Activated CD8-positive, alpha-beta memory T cell treated with anti-CD3 and anti-CD28 coated beads, Interleukin-2, amount 50 U/mL, for 24 hours (primary cell): ENCODE data around the gene ATG14.
"Not testable (repeated sequence)": the region's sequence is repeated elsewhere in the genome, so short reads cannot be mapped to it uniquely, and the experiment has no call there.

ENCODE experiments used
- DNase-seq: peaks from one replicate; pipeline ENCODE4 v3.0.0-alpha.2; 2020; ENCODE audit errors: extremely low read depth

Gene ATG14, protein sequence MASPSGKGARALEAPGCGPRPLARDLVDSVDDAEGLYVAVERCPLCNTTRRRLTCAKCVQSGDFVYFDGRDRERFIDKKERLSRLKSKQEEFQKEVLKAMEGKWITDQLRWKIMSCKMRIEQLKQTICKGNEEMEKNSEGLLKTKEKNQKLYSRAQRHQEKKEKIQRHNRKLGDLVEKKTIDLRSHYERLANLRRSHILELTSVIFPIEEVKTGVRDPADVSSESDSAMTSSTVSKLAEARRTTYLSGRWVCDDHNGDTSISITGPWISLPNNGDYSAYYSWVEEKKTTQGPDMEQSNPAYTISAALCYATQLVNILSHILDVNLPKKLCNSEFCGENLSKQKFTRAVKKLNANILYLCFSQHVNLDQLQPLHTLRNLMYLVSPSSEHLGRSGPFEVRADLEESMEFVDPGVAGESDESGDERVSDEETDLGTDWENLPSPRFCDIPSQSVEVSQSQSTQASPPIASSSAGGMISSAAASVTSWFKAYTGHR

DNA sequence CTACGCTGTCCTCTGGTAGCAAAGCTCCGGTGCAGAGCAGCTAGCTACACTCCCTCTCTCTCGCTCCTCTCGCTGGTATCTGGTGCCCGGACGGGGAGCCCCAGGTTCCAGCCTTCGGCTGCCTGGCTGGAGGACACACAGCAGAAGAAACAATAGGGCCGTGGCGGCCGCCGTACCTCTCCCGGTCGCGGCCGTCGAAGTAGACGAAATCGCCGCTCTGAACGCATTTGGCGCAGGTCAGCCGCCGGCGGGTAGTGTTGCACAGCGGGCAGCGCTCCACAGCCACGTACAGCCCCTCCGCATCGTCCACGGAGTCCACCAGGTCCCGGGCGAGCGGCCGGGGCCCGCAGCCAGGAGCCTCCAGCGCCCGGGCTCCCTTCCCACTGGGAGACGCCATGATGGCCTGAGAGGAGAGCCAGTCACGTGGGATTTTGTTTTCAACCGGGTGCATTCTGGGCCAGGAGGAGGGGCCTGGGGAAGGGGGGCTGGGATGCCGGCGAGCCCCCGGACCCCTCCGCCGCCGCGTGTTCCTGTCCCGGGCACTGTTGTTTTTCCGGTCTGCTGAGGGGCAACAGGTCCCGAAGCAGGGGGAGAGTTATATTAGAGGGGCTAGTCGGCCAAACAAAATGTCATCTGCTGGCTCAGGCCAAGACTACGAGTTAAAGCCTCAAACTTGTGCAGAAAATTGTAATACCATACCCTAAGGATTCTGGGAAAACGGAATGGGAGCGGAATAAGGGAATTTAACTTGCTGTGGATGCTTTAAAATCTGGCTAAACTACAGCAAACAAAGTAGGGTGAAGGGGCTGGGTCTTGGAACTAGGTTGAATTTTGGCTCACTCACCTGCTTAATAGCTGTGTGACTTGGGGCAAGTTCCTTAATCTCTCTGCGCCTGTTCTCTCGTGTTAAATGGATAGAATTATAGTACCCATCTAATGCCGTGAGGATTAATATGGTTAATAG lies at the start of gene ATG14:
ATG14 (minus strand) TSS at position 405 of the 964 bp plus-strand sequence; CDS start at position 397, 8 bp downstream.
- peak; percentile 39 for DNase-seq

DNA sequence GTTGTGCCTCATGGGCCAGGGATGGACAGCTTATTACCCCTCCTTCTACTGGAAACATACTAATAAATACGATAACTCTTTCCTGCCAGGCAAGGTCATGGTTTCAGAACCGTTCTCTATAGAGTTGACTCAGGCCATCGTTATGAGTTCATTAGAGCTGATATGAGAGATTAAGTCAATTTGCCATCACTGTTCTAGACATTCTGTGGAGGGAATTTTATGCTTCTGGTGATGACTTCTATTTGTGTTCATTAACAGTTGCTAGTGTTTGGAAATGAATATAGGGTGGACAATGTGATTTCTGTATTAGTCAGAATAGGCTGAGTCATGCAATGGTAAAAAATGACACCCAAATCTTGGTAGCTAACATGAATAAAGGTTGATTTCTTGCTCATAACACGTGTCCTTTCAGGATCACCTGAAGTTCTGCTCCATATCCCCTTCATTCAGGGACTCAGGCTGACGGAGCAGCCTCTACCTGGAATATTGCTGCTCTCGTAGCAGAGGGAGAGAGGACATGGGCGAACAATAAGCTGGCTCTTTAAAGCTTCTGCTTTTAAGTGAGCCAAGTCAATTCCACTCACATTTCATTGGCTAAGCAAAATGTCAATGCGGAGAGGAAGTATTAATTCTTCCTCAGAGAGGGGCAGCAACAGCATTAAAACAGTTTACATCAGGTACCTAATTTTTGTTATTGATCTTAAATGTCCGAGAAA lies 47.3 kb upstream of the ATG14 start:
- DNase-seq = no peak

DNA sequence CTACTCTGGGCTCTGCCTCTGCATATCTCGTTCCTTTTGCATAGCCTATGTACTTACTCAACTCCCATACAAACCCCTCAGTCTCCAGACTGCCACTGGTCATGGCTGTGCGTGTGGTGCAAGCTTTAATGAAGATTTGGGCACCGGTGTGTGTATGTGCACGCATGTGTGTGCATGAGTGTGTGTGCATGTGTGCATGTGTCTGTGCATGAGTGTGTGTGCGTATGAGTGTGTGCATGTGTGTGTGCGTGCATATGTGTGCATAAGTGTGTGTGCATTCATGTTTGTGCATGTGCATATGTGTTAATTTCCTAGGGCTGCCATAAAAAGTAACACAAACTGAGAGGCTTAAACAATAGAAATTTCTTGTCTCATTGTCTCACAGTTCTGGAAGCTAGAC lies 45.9 kb upstream of the ATG14 start:
- no peak for DNase-seq

DNA sequence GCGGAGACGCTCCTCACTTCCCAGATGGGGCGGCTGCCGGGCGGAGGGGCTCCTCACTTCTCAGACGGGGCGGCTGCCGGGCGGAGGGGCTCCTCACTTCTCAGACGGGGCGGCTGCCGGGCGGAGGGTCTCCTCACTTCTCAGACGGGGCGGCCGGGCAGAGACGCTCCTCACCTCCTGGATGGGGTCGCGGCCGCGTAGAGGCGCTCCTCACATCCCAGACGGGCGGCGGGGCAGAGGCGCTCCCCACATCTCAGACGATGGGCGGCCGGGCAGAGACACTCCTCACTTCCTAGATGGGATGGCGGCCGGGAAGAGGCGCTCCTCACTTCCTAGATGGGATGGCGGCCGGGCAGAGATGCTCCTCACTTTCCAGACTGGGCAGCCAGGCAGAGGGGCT lies 44.8 kb upstream of the ATG14 start:
- DNase-seq = not testable (repeated sequence)

DNA sequence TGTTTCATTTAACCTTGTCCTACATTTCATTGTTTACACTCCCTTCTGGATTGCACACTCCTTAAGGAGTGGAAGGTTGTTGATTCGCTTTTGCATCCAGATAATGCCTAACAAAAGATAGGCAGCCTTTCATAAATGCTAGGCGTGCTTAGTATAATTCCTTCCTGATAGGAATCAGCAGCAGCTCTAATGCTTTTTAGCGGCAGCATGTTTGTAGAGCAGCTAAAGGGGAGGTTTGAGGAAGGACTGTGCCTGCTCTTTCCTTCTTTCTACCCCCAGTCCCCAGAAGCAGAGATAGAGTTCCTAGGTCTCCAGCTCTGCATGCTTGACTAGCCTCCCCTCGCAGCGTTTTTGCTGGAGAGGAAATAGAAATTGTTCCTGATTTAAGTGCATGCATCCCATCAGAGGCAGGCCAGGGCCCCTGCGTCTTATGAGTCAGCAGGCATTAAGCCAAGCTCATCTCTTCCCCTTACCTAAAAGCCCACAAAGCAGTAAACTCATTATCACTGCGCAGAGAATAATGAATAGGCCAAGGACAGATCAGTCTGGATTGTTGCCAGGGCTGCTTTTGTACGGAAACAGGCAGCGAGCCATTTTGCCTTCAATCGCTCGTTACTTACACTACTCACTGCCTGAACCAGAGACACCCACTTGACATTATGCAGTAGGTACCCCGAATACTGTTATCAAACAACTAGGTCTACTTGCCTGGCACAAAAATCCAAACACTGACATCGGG lies 42.8 kb upstream of the ATG14 start:
- no peak for DNase-seq

DNA sequence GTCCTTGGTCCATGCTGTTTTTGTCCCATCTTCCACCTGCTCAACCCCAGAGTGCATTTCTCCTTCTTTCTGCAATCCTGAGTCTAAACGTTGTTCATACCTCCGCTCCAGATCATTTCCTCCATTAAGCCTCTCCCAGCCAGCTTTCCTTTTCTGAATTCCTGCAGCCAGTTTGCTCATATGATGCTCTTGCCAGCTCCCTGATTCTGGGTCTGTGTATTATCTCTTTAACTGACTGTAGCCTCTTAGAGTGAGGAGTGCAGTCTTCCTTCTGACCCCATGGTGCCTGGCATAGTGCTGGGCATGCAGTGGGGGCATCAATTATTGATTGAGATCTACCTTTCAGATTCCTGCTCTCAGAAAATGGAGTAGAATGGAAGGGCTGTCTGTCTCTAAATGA lies 40.3 kb upstream of the ATG14 start:
- DNase-seq = no peak

DNA sequence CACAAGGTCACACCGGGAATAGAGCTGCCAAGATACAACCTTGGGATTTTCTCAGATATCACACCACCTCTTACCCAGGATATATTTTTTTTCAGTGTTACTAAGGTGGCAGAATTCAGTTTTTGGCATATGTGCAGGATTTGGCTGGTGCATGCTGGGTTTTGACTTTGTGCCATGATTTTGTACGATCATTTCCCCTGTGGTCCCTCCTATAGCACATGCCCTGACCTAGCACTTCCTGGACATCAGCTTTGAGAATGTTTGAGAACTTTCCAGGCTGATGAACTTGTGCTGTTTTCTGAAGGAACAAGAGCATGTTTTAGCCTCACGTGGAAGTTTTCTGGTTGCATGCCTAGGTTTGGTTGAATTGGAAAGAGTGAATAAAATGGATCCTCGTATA lies 39.8 kb upstream of the ATG14 start:
- no peak for DNase-seq

DNA sequence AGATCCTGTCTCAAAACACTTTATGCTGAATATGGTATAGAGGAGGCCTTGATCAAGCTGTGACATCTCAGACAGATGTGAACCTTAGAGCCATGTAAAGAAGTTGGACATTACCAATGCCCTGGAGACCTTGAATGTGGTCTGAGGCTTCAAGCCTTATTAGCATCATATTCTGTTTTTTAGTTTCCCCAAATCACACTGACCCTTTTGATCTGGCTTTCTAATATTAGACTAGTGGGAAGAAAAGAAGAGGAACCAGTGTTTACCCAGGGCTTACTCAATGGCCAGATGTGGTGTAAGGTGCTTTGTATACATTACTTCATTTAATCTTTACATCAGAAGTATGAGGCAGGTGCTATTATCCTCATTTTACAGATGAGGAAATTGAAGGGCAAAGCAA lies 39.4 kb upstream of the ATG14 start:
- no peak for DNase-seq

DNA sequence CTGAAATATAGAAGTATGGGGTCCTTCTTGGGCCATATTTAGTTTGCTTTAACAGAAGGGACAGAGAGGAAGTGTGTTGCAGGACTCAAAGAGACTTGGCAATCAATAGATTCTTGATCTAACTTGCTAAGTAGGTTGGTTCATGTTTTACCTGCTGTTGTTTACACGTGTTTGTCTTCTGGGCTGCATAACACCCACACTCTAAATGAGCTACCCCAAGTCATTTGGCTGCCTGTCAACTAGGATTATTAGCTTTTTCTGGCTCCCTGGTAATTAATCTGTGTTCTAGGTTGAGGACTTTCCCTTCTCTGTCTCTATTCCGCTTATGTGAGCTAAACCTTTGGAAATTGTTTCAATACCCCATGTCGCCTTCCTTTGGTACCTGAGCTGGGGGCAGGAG lies 38.9 kb upstream of the ATG14 start:
- DNase-seq = no peak

DNA sequence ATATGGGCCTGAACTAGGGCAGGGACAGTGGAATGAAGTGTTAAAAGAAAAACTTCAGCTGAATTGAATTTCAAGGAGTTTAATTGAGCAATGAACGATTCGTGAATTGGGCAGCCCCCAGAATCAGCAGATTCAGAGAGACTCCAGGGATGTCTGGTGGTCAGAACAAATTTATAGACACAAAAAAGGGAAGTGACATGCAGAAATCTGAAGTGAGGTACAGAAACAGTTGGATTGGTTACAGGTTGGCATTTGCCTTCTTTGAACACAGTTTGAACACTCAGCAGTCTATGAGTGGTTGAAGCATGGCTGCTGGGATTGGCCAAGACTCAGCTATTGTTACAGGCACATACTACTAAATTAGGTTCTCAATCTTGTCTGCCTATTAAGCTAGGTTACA lies 38.5 kb upstream of the ATG14 start:
- DNase-seq = no peak

DNA sequence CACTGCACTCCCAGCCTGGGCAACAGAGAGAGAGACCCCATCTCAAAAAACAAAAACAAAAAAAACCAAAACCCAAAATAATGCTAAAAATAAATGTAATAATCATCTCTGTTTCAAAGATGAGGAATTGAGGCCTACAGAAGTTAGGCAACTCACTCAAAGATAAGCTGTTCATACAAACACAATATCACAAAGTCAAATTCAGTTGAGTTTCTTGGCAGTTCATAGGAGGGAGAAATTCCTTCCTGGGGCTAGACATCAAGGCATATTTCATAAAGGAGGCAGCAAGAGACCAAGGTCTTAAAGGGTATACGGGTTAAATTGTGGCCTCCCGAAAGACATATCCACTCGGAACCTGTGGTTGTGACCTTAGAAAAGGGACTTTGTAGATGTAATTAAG lies 37.5 kb upstream of the ATG14 start:
- DNase-seq = no peak

DNA sequence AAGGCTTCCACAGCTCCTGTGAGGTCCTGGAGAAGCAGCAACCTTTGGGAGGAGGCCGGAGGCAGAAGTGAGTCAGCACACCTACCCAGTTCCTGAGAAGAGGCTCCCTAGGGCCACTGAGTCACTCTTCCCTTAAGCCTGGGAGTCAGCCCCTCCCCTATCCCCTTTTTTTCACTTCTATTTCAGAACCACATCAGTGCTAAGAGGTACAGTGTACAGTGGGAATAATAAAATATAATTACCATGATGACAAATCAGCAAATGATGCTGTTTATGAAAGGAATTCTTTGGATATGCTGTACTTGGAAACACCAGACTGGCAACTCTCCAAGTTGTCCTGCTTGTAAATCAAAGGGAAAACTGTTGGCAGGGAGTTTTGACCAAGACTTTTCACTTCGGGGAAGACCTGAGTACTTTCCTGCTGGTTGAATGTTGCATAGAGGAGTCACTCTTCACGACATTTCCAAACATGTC lies 36.5 kb upstream of the ATG14 start:
- no peak for DNase-seq

DNA sequence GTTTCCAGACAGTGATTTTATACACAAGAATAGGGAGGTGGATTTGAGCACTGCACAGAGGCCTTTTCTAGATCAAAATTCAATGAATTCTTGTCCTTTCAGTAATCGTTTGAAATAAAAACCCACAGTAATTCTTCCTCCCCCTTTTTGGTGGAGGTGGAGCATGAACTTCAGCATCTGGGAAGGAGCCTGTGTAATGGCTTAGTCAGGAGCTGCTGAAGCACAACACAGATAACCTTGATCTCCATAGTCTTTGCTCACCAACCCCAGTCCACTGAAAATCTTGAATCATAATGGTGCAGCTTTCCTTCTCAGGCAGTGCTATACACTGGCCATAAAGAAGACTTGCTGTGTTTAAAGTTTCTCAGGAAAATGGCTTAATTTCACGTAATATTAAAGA lies 35.2 kb upstream of the ATG14 start:
- DNase-seq = no peak

DNA sequence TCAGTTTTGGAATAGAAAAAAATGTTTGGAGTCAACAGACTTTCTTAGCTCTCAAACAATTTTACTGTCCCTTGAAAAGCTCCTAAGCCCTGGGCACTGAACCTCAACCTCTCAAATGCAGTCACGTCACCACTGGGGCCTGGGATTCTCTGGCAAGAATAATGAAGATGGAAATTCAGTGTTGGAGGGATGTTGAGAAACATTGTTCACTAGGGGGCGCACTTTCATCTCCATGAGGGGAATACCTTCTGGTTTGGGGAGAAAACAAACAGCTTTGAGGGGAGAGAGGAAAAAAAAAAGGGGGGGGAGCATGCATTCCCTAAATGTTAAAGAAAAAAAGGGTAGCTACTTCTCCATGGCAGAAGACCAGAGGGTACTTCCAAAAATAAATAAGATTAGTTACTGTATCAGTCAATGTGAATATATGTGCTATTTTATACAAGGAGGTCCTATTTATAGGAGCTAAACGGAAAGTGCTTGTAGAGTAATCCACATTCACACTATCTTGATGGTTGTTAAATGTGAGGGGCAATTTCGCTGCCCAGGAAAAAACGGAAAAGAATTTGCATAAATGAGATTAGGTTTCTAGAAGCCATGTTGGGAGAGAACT lies 34.6 kb upstream of the ATG14 start:
- DNase-seq = no peak

DNA sequence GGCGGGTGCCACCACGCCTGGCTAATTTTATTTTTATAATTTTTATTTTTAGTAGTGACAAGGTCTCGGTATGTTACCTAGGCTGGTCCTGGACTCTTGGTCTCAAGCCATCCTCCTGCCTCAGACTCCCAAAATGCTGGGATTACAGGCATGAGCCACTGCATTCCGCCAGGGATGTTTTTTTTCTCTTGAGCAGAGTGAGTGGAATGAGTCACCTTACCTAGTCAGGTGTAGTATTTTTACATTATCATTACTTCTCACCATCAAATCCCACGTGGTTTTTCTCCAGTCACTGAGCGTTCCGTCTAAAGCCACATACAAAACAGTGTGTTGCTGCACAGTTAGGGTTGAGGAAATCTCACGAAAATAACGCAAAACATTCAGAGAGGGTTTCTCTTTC lies 29.7 kb upstream of the ATG14 start:
- DNase-seq = no peak

DNA sequence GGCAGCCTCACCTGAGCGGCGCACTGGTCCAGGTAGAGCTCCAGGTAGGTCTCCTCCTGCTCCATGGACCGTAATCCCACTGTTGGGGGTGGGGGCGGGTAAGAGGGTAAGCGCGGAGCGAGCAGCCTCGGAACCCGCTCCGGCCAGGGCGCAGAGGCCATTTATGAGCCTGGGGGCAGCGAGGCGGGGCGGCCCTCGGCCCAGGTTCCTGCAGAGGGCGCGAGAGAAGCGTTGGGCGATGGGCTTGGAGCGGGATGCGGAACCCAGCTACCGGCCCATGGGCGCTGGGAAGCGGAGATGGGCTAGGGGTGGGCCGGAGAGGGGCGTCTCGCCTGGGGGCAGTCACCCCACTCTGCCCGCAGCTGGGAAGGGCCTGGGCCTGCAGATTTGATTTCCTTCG lies 28.8 kb upstream of the ATG14 start, which contains the start of gene TBPL2:
TBPL2 (minus strand) TSS at position 232 of the 400 bp plus-strand sequence; CDS start at position 65, 167 bp downstream.
- no peak for DNase-seq

DNA sequence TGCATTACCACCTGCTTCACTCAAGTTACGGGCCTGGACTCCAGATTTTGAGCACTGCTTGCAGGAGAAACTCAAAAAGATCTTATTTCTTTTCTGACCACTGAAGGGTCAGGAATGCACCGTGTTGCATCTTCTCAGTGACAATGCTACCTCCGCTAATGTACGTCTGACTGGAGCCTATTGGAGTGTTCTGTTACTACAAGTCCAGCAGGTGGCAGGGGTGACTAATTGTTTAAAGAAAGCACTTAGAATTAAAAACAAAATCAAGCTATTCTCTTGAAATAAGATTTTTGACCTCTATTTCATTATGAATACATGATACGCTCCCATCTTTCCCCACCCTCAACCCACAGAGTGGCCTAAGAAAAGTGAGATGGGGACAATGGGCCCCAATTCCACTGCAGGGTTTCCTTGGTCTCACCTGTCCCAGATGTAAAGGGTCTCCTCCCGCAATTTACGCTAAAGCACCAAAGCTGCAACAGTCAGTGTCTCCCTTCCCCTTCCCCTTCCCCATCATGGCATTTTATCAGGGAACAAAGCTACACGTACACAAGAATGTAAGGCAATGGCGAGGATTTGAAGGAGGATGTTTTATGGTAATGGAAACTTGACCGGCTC lies 26.5 kb upstream of the ATG14 start:
- no peak for DNase-seq

DNA sequence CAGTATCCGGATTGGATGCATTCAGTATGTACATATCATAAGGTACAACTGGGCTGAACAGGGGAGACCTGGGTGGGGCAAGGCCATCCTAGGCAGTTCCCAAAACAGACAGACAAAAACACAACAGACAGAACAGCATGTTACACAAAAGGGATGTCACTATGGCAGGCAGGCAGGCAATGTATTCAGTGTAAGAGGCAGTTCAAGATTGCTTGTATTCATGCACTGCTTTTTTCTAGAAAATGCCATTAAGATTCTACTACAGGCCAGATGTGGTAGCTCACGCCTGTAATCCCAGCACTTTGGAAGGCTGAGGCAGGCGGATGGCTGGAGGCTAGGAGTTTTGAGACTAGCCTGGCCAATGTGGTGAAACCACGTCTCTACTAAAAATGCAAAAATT lies 25.3 kb upstream of the ATG14 start:
- DNase-seq = no peak

DNA sequence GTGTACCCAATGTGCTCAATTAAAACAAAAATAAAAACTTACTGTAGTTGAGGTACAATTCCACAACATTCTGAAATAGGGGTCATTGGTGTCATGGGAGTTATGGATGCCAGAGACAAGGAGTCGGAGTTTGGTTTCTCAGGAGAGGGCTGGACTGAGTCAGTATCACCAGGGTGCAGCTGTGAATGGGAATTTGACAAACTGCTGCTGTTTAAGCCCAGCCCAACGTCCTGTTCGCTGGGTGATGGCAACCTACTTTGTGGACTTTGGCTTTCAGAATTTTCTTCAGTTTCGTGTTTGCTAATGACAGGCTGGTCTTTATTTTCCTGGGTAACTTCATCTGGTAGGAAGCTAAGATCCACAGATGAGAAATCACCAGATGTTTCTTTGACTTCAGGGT lies 24.9 kb upstream of the ATG14 start:
- no peak for DNase-seq

DNA sequence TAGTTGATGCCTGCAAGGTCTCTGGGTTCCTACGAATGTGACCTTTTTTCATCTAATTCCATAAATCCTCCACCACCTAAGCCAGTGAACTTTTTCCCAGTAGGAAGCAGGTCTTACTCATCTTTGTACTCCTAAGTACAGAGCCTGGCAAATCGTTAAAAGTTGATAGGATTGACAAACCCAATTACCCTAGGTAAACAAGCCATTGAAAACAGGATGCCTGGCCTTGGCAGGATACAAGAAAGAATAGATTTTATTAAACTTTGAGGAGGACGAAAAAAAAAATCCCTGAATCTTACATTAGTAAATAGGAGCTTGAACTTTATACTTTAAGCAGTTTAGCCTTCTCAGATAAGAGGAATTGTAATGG lies 23.2 kb upstream of the ATG14 start:
- DNase-seq = no peak
